GM12878 (cell line): ENCODE measurements around the gene DHRS1. TPM values are rescaled to one million over a fixed set of nuclear protein-coding genes. Genes with fewer than 3 reads are reported as not detected.

Experiments
- ATAC-seq: fragments of 200-7000 bp; cut with Tn5 transposase; 3 replicates; pipeline ENCODE4 v1.9.1; 2020; ENCODE audit warnings: mild to moderate bottlenecking, moderate library complexity
- BruUV-seq: library from RNA; stranded (reverse); fragments of 400-500 nt; replicated peaks from 2 replicates; lab custom pipeline; 2021; lab: Mats Ljungman, UMichigan
- CTCF ChIA-PET: fragments of 300-600 bp; sonication (Branson Sonifier 250); formaldehyde crosslinking; extraction: SDS; loops from one replicate; lab custom pipeline; 2021; ENCODE audit warnings: inconsistent platforms; lab: Yijun Ruan, JAX
- POLR2A ChIA-PET: fragments of 350-600 bp; formaldehyde crosslinking; extraction: SDS; loops from one replicate; lab custom pipeline; 2021; ENCODE audit warnings: inconsistent platforms; lab: Charles Lee
- RAD21 ChIA-PET: fragments of 300-600 bp; sonication (Branson Sonifier 250); formaldehyde crosslinking; loops from one replicate; lab custom pipeline; 2023; ENCODE audit warnings: antibody characterized with exemption; ENCODE audit not compliant: unreplicated experiment; lab: Charles Lee
- SMC1A ChIA-PET: fragments of 300-600 bp; sonication (Branson Sonifier 250); formaldehyde crosslinking; loops from one replicate; lab custom pipeline; 2023; ENCODE audit not compliant: unreplicated experiment, uncharacterized antibody; lab: Charles Lee
- DNase-seq: peaks from one replicate; pipeline ENCODE4 v3.0.0-alpha.2; 2011; ENCODE audit warnings: low read depth, low spot score
- FAIRE-seq: peaks from 3 replicates; lab custom pipeline; 2011; peaks lifted over from hg19 to GRCh38; lab: Jason Lieb, UNC
- H2AFZ ChIP-seq: 2 replicates; pipeline ENCODE4 v1.6.0; 2011; ENCODE audit warnings: low read depth, low read length, control low read depth; ENCODE audit not compliant: control insufficient read depth
- H3K27ac ChIP-seq: 2 replicates; pipeline ENCODE4 v1.5.1; 2011; ENCODE audit warnings: control low read depth; ENCODE audit not compliant: control insufficient read depth, insufficient read depth
- H3K27me3 ChIP-seq, 2 experiments: replicated peaks in 1 of 2; 2 replicates each; pipeline versions ENCODE4 v1.6.0 to v1.6.1; 2011; ENCODE audit warnings: low read length in 1 of 2; ENCODE audit not compliant: control insufficient read depth in 2 of 2, insufficient read depth in 2 of 2
- H3K36me3 ChIP-seq, 2 experiments: 2 replicates each; pipeline ENCODE4 v1.5.1; 2011; ENCODE audit warnings: low read length in 1 of 2; ENCODE audit not compliant: control insufficient read depth in 2 of 2, insufficient read depth in 2 of 2
- H3K4me1 ChIP-seq: 2 replicates; pipeline ENCODE4 v1.6.1; 2011; ENCODE audit warnings: mild to moderate bottlenecking, low read length, moderate library complexity, mixed read lengths; ENCODE audit not compliant: control insufficient read depth, insufficient read depth
- H3K4me2 ChIP-seq: 2 replicates; pipeline ENCODE4 v1.6.0; 2011; ENCODE audit warnings: control low read depth; ENCODE audit not compliant: control insufficient read depth, insufficient read depth
- H3K4me3 ChIP-seq: fragments of 200-600 bp; sonication (generic); 2 replicates; pipeline ENCODE4 v1.5.1; 2016
- H3K79me2 ChIP-seq: 2 replicates; pipeline ENCODE4 v1.6.0; 2011; ENCODE audit warnings: low read length; ENCODE audit not compliant: control insufficient read depth, insufficient read depth
- H3K9ac ChIP-seq: 2 replicates; pipeline ENCODE4 v1.8.0; 2011; ENCODE audit warnings: low read length, control low read depth, mixed read lengths; ENCODE audit not compliant: control insufficient read depth, insufficient read depth
- H3K9me3 ChIP-seq: replicated peaks from 3 replicates; pipeline ENCODE4 v1.5.1; 2011; ENCODE audit warnings: mild to moderate bottlenecking, low read length; ENCODE audit not compliant: control insufficient read depth, insufficient read depth
- H4K20me1 ChIP-seq: 2 replicates; pipeline ENCODE4 v1.6.0; 2011; ENCODE audit not compliant: control insufficient read depth, insufficient read depth
- BCL3 ChIP-seq: IDR thresholded peaks from 2 replicates; pipeline ENCODE4 v1.6.1; 2011; ENCODE audit warnings: borderline replicate concordance, low read depth, mild to moderate bottlenecking, moderate library complexity, low read length; ENCODE audit not compliant: insufficient read depth, poor library complexity, severe bottlenecking
- ESRRA ChIP-seq: IDR thresholded peaks from 2 replicates; pipeline ENCODE4 v1.6.1; 2012; ENCODE audit warnings: mild to moderate bottlenecking, low read length, improper control_type of control experiment
- NKRF ChIP-seq: fragments of 450-650 bp; conservative IDR thresholded peaks from 2 replicates; pipeline ENCODE4 v1.6.1; 2017; ENCODE audit warnings: mild to moderate bottlenecking, moderate library complexity
- RELA ChIP-seq: fragments of 450-650 bp; IDR thresholded peaks from 2 replicates; pipeline ENCODE4 v1.8.0; 2014; ENCODE audit warnings: borderline replicate concordance; ENCODE audit not compliant: partially characterized antibody
- RFX5 ChIP-seq: IDR thresholded peaks from 2 replicates; pipeline ENCODE4 v1.6.1; 2011; ENCODE audit warnings: low read depth, low read length, improper control_type of control experiment
- SIN3A ChIP-seq: IDR thresholded peaks from 2 replicates; pipeline ENCODE4 v1.6.1; 2012; ENCODE audit warnings: low read depth, low read length, improper control_type of control experiment
- TCF3 ChIP-seq: IDR thresholded peaks from 2 replicates; pipeline ENCODE4 v1.6.1; 2012; ENCODE audit warnings: low read depth, mild to moderate bottlenecking, low read length, borderline replicate concordance; ENCODE audit not compliant: insufficient read depth
- WRNIP1 ChIP-seq: IDR thresholded peaks from 2 replicates; pipeline ENCODE4 v1.6.1; 2011; ENCODE audit warnings: low read depth, low read length, improper control_type of control experiment, borderline replicate concordance
- WGBS: methylation state at CpG from one replicate; pipeline ENCODE4 v1.1.6; 2016; ENCODE audit warnings: low lambda C conversion rate; ENCODE audit not compliant: insufficient replicate concordance, insufficient coverage; ENCODE audit errors: missing lambda C conversion rate; 5-methylcytosine and 5-hydroxymethylcytosine counted together
- in situ Hi-C: fragments of 300-500 bp; cut with MboI; formaldehyde crosslinking; loops from 9 replicates; pipeline ENCODE4 v1.14.3; 2018; ENCODE audit warnings: mixed read lengths
- intact Hi-C: fragments of 100-400 bp; cut with micrococcal nuclease; formaldehyde crosslinking; loops from one replicate; pipeline ENCODE4 v1.14.2; 2022; ENCODE audit not compliant: unreplicated experiment
- polyA plus RNA-seq, 11 experiments: library from polyadenylated mRNA; depleted of rRNA in 4 of 11; unstranded in 6 of 11; stranded (reverse) in 5 of 11; fragments of >200 nt; fragmentation: Nextera tagmentation in 4 of 11; fragmentation: Illumina TruSeq in 1 of 11; extraction: Ambion mirVana in 4 of 11; extraction: Trizol in 1 of 11; gene quantifications; 1 replicate in 1 of 11; 2 replicates in 10 of 11; pipeline versions ENCODE4 v1.2.1 to v1.2.3, GENCODE V29; 2011 to 2016; ENCODE audit warnings: inconsistent platforms in 2 of 11, missing spikeins in 2 of 11, low read depth in 1 of 11
- total RNA-seq, 4 experiments: library from RNA; depleted of rRNA in 3 of 4; stranded (reverse); fragments of >200 nt in 3 of 4; fragmentation: Illumina TruSeq in 1 of 4; extraction: Trizol in 1 of 4; gene quantifications; 2 replicates each; pipeline versions ENCODE4 v1.2.1 to v1.2.3, GENCODE V29; 2013 to 2021

Gene DHRS1
- total and polyA plus RNA-seq, 10 of the 15 experiments (the other 5 are each of a cell fraction or from before 2014, with no cell fraction given): 12.1 to 45.0 (median 25.7) TPM

- CTCF ChIA-PET: interaction anchor here (0.7 to 16.6 kb wide), 7 partner anchors 9 to 102 kb away, joined by 3 to 452 read pairs (median 8); partner anchors contain the start of genes CBLN3, KHNYN and SDR39U1
- no peak overlapping the region for H3K9ac ChIP-seq
- TSS peak; percentile 59 for BruUV-seq
- RAD21 ChIA-PET: interaction anchor here (1.7 to 5.7 kb wide), 2 partner anchors 94 kb away, joined by 7 to 45 read pairs; partner anchors contain the start of genes CBLN3 and KHNYN
- peaks cover 2 to 12% of the 10 kb centered on the region in 2 experiments; a peak in 3 of 4 replicates for H3K27me3 ChIP-seq
- no peaks in the 10 kb centered on the region; a peak in 1 of 4 replicates for H3K36me3 ChIP-seq
- no peak for DNase-seq
- SMC1A ChIA-PET: interaction anchor here (0.7 to 7.7 kb wide), 5 partner anchors 10 to 96 kb away, joined by 3 to 73 read pairs (median 4); partner anchors contain the start of gene KHNYN
- H3K27ac ChIP-seq: no peak overlapping the region
- in situ Hi-C loops: no loop called here
- WGBS: 63% methylated on average over 7 of the region's 7 CpGs
- H3K4me1 ChIP-seq: peaks cover 23% of the 10 kb centered on the region
- H4K20me1 ChIP-seq: no peaks in the 10 kb centered on the region
- no peak overlapping the region for H3K4me2 ChIP-seq
- no peaks in the 10 kb centered on the region for H3K9me3 ChIP-seq
- no peak overlapping the region for H3K4me3 ChIP-seq
- TF ChIP-seq RFX5 (no peak), TCF3 (no peak), SIN3A (no peak), RELA (no peak), NKRF (no peak), WRNIP1 (no peak), BCL3 (no peak), ESRRA (no peak)
- ATAC-seq: no peak
- no peaks in the 10 kb centered on the region for H3K79me2 ChIP-seq
- H2AFZ ChIP-seq: no peak overlapping the region
- intact Hi-C loops: no loop called here
- POLR2A ChIA-PET: interaction anchor here (1.9 kb wide), 1 partner anchor 25 kb away, joined by 5 read pairs; no protein-coding TSS in a partner anchor
- FAIRE-seq: no peak
Measured at GRCh38 chr14:24337144-24337823, 37.7 kb upstream of the DHRS1 start.
